Measurements from ENCODE around the gene TBP.

The TBP gene

GRCh38 chr6:170584181-170584953, 30.2 kb downstream of the TBP start, which contains the start of gene PDCD2:
Gene PDCD2 (minus strand): TSS chr6:170584637. CDS start chr6:170584581, 56 bp downstream.
- no peak for TF ChIP-seq CTCF (IDR thresholded peaks at IDR 0.05)
- H3K27ac ChIP-seq: peak within 1 kb of the TSS; percentile 94
- peak within 1 kb of the TSS; percentile 97 for H2AFZ ChIP-seq
- H3K36me3 ChIP-seq (ENCODE audit: control insufficient read depth, insufficient read depth, low read length): no peaks in the 10 kb centered on the region
- peak within 1 kb of the TSS; percentile 84 for H3K4me2 ChIP-seq (ENCODE audit: low read length)
- no peaks in the 10 kb centered on the region for H3K9me3 ChIP-seq (ENCODE audit: control insufficient read depth, low read length)
- H3K9ac ChIP-seq: peak within 1 kb of the TSS; percentile 79
- peak within 1 kb of the TSS; percentile 75 for H3K4me3 ChIP-seq (ENCODE audit: low read depth, low read length)
- no peaks in the 10 kb centered on the region for H3K27me3 ChIP-seq (ENCODE audit: control insufficient read depth, insufficient read depth, low read length)
- H3K79me2 ChIP-seq: no peaks in the 10 kb centered on the region
- H3K4me1 ChIP-seq: no peaks in the 10 kb centered on the region

- Histone ChIP-seq H3K9me3 (ENCODE audit: control insufficient read depth, low read length) (no peaks in the 10 kb centered on the region), H3K9ac (peak overlapping the region; percentile 79), H3K4me1 (no peaks in the 10 kb centered on the region), H3K36me3 (ENCODE audit: control insufficient read depth, insufficient read depth, low read length) (no peaks in the 10 kb centered on the region), H3K27me3 (ENCODE audit: control insufficient read depth, insufficient read depth, low read length) (no peaks in the 10 kb centered on the region), H3K4me3 (ENCODE audit: low read depth, low read length) (peak overlapping the region; percentile 75), H3K27ac (peak overlapping the region; percentile 94), H2AFZ (peak overlapping the region; percentile 97), H3K79me2 (no peaks in the 10 kb centered on the region), H3K4me2 (ENCODE audit: low read length) (peak overlapping the region; percentile 79)
- TF ChIP-seq CTCF (IDR thresholded peaks at IDR 0.05): no peak
These were observed 30.9 kb downstream of the TBP start for GRCh38 chr6:170584954-170585498.

- no peaks in the 10 kb centered on the region for H3K36me3 ChIP-seq (ENCODE audit: control insufficient read depth, insufficient read depth, low read length)
- no peak overlapping the region for H3K4me3 ChIP-seq (ENCODE audit: low read depth, low read length)
- H3K27ac ChIP-seq: no peak overlapping the region
- H3K9ac ChIP-seq: no peak overlapping the region
- TF ChIP-seq CTCF (IDR thresholded peaks at IDR 0.05): no peak
- H3K27me3 ChIP-seq (ENCODE audit: control insufficient read depth, insufficient read depth, low read length): no peaks in the 10 kb centered on the region
- no peak overlapping the region for H2AFZ ChIP-seq
- no peaks in the 10 kb centered on the region for H3K9me3 ChIP-seq (ENCODE audit: control insufficient read depth, low read length)
- no peak overlapping the region for H3K4me2 ChIP-seq (ENCODE audit: low read length)
- no peaks in the 10 kb centered on the region for H3K4me1 ChIP-seq
- H3K79me2 ChIP-seq: no peaks in the 10 kb centered on the region
These were observed 36.6 kb downstream of the TBP start for GRCh38 chr6:170590725-170591124.

- Histone ChIP-seq H3K9me3 (ENCODE audit: control insufficient read depth, low read length) (no peaks in the 10 kb centered on the region), H3K4me1 (no peaks in the 10 kb centered on the region), H3K27ac (no peak overlapping the region), H3K27me3 (ENCODE audit: control insufficient read depth, insufficient read depth, low read length) (no peaks in the 10 kb centered on the region), H2AFZ (no peak overlapping the region), H3K4me2 (ENCODE audit: low read length) (no peak overlapping the region), H3K9ac (no peak overlapping the region), H3K4me3 (ENCODE audit: low read depth, low read length) (no peak overlapping the region), H3K36me3 (ENCODE audit: control insufficient read depth, insufficient read depth, low read length) (no peaks in the 10 kb centered on the region), H3K79me2 (no peaks in the 10 kb centered on the region)
- no peak for TF ChIP-seq CTCF (IDR thresholded peaks at IDR 0.05)
These were observed 42.3 kb downstream of the TBP start for GRCh38 chr6:170596426-170596825.

Data from parathyroid adenoma (tissue), 2 donors.